SJCRH30 (cell line): Measurements from ENCODE around the gene RXRG. TPM values are rescaled to one million over a fixed set of nuclear protein-coding genes. Genes with fewer than 3 reads are reported as not detected.

Experiments
- DNase-seq, 2 experiments: peaks; one replicate each; pipeline ENCODE4 v3.0.0-alpha.2; 2015 to 2020
- H3K27ac ChIP-seq: fragments of 250-450 bp; sonication (Bioruptor Pico); 2 replicates; pipeline ENCODE4 v1.5.1; 2020; ENCODE audit warnings: mild to moderate bottlenecking, moderate library complexity
- H3K27me3 ChIP-seq: fragments of 250-450 bp; sonication (Bioruptor Pico); 2 replicates; pipeline ENCODE4 v1.5.1; 2020; ENCODE audit warnings: mild to moderate bottlenecking, moderate library complexity
- H3K36me3 ChIP-seq: fragments of 250-450 bp; sonication (Bioruptor Pico); 2 replicates; pipeline ENCODE4 v1.5.1; 2020; ENCODE audit warnings: mild to moderate bottlenecking, moderate library complexity
- H3K4me1 ChIP-seq: fragments of 250-450 bp; sonication (Bioruptor Pico); 2 replicates; pipeline ENCODE4 v1.5.1; 2020; ENCODE audit warnings: mild to moderate bottlenecking, moderate library complexity
- H3K4me3 ChIP-seq: fragments of 250-450 bp; sonication (Bioruptor Pico); 2 replicates; pipeline ENCODE4 v1.5.1; 2020; ENCODE audit warnings: mild to moderate bottlenecking, moderate library complexity
- H3K9me3 ChIP-seq: fragments of 250-450 bp; sonication (Bioruptor Pico); replicated peaks from 2 replicates; pipeline ENCODE4 v1.5.1; 2020; ENCODE audit warnings: mild to moderate bottlenecking, moderate library complexity
- total RNA-seq: library from RNA; depleted of rRNA; stranded (reverse); fragments of >200 nt; shearing (Covaris generic); gene quantifications from 2 replicates; pipeline ENCODE4 v1.2.3, GENCODE V29; 2014

The RXRG gene
- total RNA-seq, 1 experiment from 2014 or later: 13.4 TPM

- no peak for DNase-seq
- H3K27ac ChIP-seq: no peak overlapping the region
- H3K36me3 ChIP-seq: no peaks in the 10 kb centered on the region
- no peaks in the 10 kb centered on the region for H3K4me1 ChIP-seq
- H3K27me3 ChIP-seq: no peaks in the 10 kb centered on the region
- H3K4me3 ChIP-seq: no peak overlapping the region
- no peaks in the 10 kb centered on the region for H3K9me3 ChIP-seq
Measured at GRCh38 chr1:165409657-165410358, 35.1 kb downstream of the RXRG start.

- H3K27me3 ChIP-seq: no peaks in the 10 kb centered on the region
- H3K9me3 ChIP-seq: no peaks in the 10 kb centered on the region
- no peak overlapping the region for H3K4me3 ChIP-seq
- no peaks in the 10 kb centered on the region for H3K4me1 ChIP-seq
- peak; percentile 68 to 82 for DNase-seq
- H3K27ac ChIP-seq: no peak overlapping the region
- H3K36me3 ChIP-seq: no peaks in the 10 kb centered on the region
Measured at GRCh38 chr1:165408518-165408917, 36.4 kb downstream of the RXRG start.

GRCh38 chr1:165407398-165407797 lies 37.5 kb downstream of the RXRG start:
- Histone ChIP-seq H3K4me1 (no peaks in the 10 kb centered on the region), H3K27me3 (no peaks in the 10 kb centered on the region), H3K36me3 (no peaks in the 10 kb centered on the region)

GRCh38 chr1:165403835-165404482 lies 41.0 kb downstream of the RXRG start:
- Histone ChIP-seq H3K4me3 (no peak overlapping the region), H3K27me3 (no peaks in the 10 kb centered on the region), H3K4me1 (no peaks in the 10 kb centered on the region), H3K9me3 (no peaks in the 10 kb centered on the region), H3K36me3 (no peaks in the 10 kb centered on the region), H3K27ac (no peak overlapping the region)
- peak; percentile 15 to 55 for DNase-seq

More at GRCh38 chr1:165407398-165407797, 37.5 kb downstream of the RXRG start:
- no peak overlapping the region for H3K27ac ChIP-seq
- no peak for DNase-seq
- no peaks in the 10 kb centered on the region for H3K9me3 ChIP-seq
- H3K4me3 ChIP-seq: no peak overlapping the region

GRCh38 chr1:165402517-165403111 lies 42.3 kb downstream of the RXRG start:
- DNase-seq: no peak
- Histone ChIP-seq H3K27me3 (no peaks in the 10 kb centered on the region), H3K9me3 (no peaks in the 10 kb centered on the region), H3K4me3 (no peak overlapping the region), H3K36me3 (no peaks in the 10 kb centered on the region), H3K27ac (no peak overlapping the region), H3K4me1 (no peaks in the 10 kb centered on the region)

GRCh38 chr1:165397944-165398343 lies 47.0 kb downstream of the RXRG start:
- Histone ChIP-seq H3K9me3 (no peaks in the 10 kb centered on the region), H3K36me3 (no peaks in the 10 kb centered on the region), H3K27ac (no peak overlapping the region), H3K27me3 (no peaks in the 10 kb centered on the region), H3K4me1 (peaks cover 25% of the 10 kb centered on the region), H3K4me3 (no peak overlapping the region)
- DNase-seq: no peak

- Histone ChIP-seq H3K9me3 (no peaks in the 10 kb centered on the region), H3K27me3 (no peaks in the 10 kb centered on the region), H3K36me3 (no peaks in the 10 kb centered on the region), H3K4me1 (peaks cover 25% of the 10 kb centered on the region), H3K27ac (peak overlapping the region; percentile 74), H3K4me3 (no peak overlapping the region)
- DNase-seq: peak in 1 of 2 experiments; percentile 58
Measured at GRCh38 chr1:165395901-165396300, 49.0 kb downstream of the RXRG start.

- Histone ChIP-seq H3K27me3 (no peaks in the 10 kb centered on the region), H3K4me3 (no peak overlapping the region)
- DNase-seq: peak; percentile 77 to 89
Measured at GRCh38 chr1:165395478-165395877, 49.4 kb downstream of the RXRG start.

GRCh38 chr1:165392634-165393571 lies 52.0 kb downstream of the RXRG start:
- H3K4me1 ChIP-seq: peaks cover 29% of the 10 kb centered on the region
- H3K4me3 ChIP-seq: peak overlapping the region; percentile 48
- peak overlapping the region; percentile 33 for H3K27ac ChIP-seq
- H3K36me3 ChIP-seq: no peaks in the 10 kb centered on the region
- no peaks in the 10 kb centered on the region for H3K27me3 ChIP-seq
- no peaks in the 10 kb centered on the region for H3K9me3 ChIP-seq
- peak; percentile 92 to 96 for DNase-seq

More at GRCh38 chr1:165395478-165395877, 49.4 kb downstream of the RXRG start:
- Histone ChIP-seq H3K36me3 (no peaks in the 10 kb centered on the region), H3K4me1 (peaks cover 25% of the 10 kb centered on the region), H3K27ac (peak overlapping the region; percentile 74), H3K9me3 (no peaks in the 10 kb centered on the region)

GRCh38 chr1:165389609-165390008 lies 55.3 kb downstream of the RXRG start:
- H3K27ac ChIP-seq: no peak overlapping the region
- H3K9me3 ChIP-seq: no peaks in the 10 kb centered on the region
- H3K4me3 ChIP-seq: no peak overlapping the region
- H3K4me1 ChIP-seq: peaks cover 9% of the 10 kb centered on the region
- H3K27me3 ChIP-seq: no peaks in the 10 kb centered on the region
- no peaks in the 10 kb centered on the region for H3K36me3 ChIP-seq
- DNase-seq: no peak

GRCh38 chr1:165387961-165388360 lies 57.0 kb downstream of the RXRG start:
- Histone ChIP-seq H3K27ac (no peak overlapping the region), H3K4me3 (no peak overlapping the region), H3K27me3 (no peaks in the 10 kb centered on the region), H3K36me3 (no peaks in the 10 kb centered on the region), H3K4me1 (peaks cover 4% of the 10 kb centered on the region; the same call in 1 of the 2 replicates), H3K9me3 (no peaks in the 10 kb centered on the region)
- peak in 1 of 2 experiments; percentile 7 for DNase-seq

GRCh38 chr1:165387505-165387904 lies 57.4 kb downstream of the RXRG start:
- no peaks in the 10 kb centered on the region for H3K9me3 ChIP-seq
- H3K27ac ChIP-seq: no peak overlapping the region
- H3K27me3 ChIP-seq: no peaks in the 10 kb centered on the region
- no peak for DNase-seq
- H3K36me3 ChIP-seq: no peaks in the 10 kb centered on the region
- peaks cover 4% of the 10 kb centered on the region; the same call in 1 of the 2 replicates for H3K4me1 ChIP-seq
- no peak overlapping the region for H3K4me3 ChIP-seq

- no peaks in the 10 kb centered on the region for H3K9me3 ChIP-seq
- DNase-seq: no peak
- H3K4me3 ChIP-seq: no peak overlapping the region
- H3K27ac ChIP-seq: no peak overlapping the region
- peaks cover 4% of the 10 kb centered on the region for H3K27me3 ChIP-seq
- H3K36me3 ChIP-seq: no peaks in the 10 kb centered on the region
- peaks cover 4% of the 10 kb centered on the region; the same call in 1 of the 2 replicates for H3K4me1 ChIP-seq
Measured at GRCh38 chr1:165383599-165384405, 61.1 kb downstream of the RXRG start.

- no peak for DNase-seq
- no peak overlapping the region for H3K27ac ChIP-seq
Measured at GRCh38 chr1:165383067-165383466, 61.9 kb downstream of the RXRG start.

More at GRCh38 chr1:165383067-165383466, 61.9 kb downstream of the RXRG start:
- Histone ChIP-seq H3K36me3 (no peaks in the 10 kb centered on the region), H3K9me3 (no peaks in the 10 kb centered on the region), H3K4me1 (no peaks in the 10 kb centered on the region), H3K27me3 (peaks cover 4% of the 10 kb centered on the region), H3K4me3 (no peak overlapping the region)
